T-helper 1 cell treated with Interleukin-12 subunit alpha and Interleukin-12 subunit beta and Interleukin-4 antibody, amounts not matched to agents 30 ng/mL and 1 ng/mL, for 36 hours (primary cell): ENCODE data around the gene NPL. TPM values are rescaled to one million over a fixed set of nuclear protein-coding genes. Genes with fewer than 3 reads are reported as not detected.

Experiments
- intact Hi-C: fragments of 100-400 bp; cut with micrococcal nuclease; formaldehyde crosslinking; loops from one replicate; pipeline ENCODE4 v1.15.1; 2024
- total RNA-seq: library from RNA; stranded (reverse); gene quantifications from 2 replicates; pipeline ENCODE4 v1.2.3, GENCODE V29; 2022

Gene NPL
- total RNA-seq, 1 donor from 2014 or later: 2.6 TPM

DNA sequence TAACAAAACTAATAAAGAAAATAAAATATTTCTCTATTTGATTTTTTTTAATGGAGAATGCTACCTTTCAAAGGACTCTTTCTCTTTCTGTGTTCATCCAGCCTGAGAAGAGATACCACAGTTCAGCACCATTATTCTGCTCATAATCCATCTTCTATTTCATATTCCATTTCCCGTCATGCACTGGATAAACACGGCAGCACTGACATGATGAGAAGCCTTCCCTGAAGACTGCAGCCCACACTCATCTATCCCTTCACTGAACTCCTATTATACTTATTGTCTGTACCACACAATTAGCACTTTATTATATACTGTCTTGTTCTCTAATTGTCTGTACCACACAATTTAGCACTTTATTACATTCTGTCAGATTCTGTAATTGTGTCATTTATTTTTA lies 10.7 kb upstream of the NPL start:
- intact Hi-C loops: no loop called here

- intact Hi-C loops: no loop called here
Measured at GRCh38 chr1:182779530-182779929, 10.0 kb upstream of the NPL start.

- intact Hi-C loops: loop anchor here (1.0 to 10.0 kb wide), 3 partner anchors 181 to 1757 kb away; partner anchors contain the start of gene STX6
Measured at GRCh38 chr1:182781841-182782586, 7.6 kb upstream of the NPL start.

GRCh38 chr1:182782587-182782913 lies 7.0 kb upstream of the NPL start:
- intact Hi-C loops: loop anchor here (1.0 to 10.0 kb wide), 3 partner anchors 181 to 1758 kb away; partner anchors contain the start of gene STX6

DNA sequence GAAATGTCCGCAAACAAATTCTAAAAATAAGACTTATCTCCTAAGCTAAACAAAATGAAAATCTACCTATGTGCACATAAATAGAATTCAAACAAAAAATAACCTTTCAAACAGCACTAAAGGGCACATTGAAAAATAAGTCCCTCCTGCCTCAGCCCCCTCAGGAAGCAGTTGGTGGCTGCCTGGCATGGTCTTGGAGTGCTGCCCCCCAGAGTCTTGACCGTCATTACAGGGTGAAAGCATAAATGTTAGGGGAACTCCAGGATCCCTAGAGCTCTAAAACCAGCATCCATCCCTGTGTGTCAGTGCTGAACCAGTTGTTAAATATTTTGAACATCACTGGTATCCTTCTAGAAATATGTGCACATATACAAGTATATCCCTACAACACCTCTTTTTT lies 6.5 kb upstream of the NPL start:
- intact Hi-C loops: loop anchor here (10.0 kb wide), 1 partner anchor 1758 kb away; the partner anchor contains the start of gene STX6

DNA sequence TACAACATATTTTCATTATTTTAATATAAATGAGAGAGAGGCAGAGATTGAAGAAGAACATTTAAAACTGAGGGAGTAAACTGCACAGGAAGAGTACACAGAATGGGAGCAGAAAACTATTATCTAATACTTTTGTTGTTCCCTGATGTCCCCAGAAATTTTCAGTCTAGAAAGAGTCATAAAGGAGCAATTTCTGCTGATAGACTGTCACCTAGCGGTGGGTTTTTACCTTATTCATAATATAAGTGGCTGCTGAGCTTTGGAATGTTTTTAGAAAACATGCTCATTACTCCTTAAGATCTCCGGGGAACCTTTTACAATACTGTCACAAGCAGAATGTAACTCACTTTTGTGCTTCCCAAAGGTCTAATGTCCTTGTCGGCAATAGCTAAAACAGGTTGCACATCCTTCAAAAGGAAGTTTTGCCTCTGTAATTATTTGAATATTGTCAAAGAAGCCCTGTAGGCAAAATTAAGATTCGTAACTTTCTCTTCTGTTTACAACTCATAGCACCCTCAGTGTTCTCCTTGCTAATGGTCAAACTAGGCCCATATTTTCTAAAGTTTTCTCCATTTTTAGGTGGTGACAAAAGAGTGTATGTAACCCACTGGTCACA lies 4.9 kb upstream of the NPL start:
- intact Hi-C loops: loop anchor here (1.0 to 10.0 kb wide), 5 partner anchors 169 to 1760 kb away; partner anchors contain the start of gene STX6

GRCh38 chr1:182785181-182785580 lies 4.4 kb upstream of the NPL start:
- intact Hi-C loops: loop anchor here (10.0 kb wide), 1 partner anchor 1760 kb away; the partner anchor contains the start of gene STX6

DNA sequence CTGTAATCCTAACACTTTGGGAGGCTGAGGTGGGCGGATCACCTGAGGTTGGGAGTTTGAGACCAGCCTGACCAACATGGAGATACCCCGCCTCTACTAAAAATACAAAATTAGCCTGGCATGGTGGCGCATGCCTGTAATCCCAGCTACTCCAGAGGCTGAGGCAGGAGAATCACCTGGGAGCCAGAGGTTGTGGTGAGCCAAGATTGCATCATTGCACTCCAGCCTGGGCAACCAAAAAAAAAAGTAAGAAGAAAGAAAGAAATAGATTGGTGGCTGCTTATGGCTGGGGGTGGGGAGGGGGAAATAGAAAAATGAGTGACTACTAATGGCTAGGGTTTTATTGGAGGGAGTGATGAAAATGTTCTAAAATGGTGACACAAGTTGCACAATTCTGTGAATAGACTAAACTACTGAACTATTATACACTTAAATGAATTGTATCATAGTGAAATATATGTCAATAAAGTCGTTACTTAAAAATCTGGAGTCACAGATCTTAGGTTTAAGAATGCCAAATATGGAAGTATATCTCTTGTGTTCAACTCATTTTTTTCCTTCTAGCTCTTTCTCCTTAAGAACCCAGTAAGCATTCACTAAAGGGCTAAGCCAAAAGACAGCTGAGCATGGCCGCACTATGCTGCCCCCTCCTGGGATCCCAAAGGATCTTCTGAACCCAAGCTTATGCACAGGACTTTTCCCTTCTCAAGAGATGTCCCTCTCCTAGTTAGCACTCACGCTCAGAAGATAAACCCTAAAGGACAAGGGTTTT lies 3.2 kb upstream of the NPL start:
- intact Hi-C loops: loop anchor here (10.0 kb wide), 1 partner anchor 1762 kb away; the partner anchor contains the start of gene STX6

DNA sequence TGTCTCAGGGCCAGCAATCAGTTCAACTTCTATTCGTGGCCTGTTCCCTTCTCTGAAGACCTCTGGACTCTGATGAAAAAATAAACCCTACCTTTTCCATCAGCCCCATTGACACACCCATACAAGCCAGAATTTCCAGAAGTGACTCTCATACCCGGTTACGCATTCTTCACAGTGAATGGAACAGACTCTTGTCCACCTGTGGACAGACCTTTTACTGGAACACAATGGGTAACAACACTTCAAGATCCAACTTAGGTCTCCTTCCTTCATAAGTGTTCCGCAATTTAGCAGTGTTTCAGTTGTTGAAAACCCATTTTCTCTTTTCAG lies 2.6 kb upstream of the NPL start:
- intact Hi-C loops: loop anchor here (10.0 kb wide), 1 partner anchor 1762 kb away; the partner anchor contains the start of gene STX6

- intact Hi-C loops: no loop called here
Measured at GRCh38 chr1:182791281-182792179, 2.0 kb downstream of the NPL start.

DNA sequence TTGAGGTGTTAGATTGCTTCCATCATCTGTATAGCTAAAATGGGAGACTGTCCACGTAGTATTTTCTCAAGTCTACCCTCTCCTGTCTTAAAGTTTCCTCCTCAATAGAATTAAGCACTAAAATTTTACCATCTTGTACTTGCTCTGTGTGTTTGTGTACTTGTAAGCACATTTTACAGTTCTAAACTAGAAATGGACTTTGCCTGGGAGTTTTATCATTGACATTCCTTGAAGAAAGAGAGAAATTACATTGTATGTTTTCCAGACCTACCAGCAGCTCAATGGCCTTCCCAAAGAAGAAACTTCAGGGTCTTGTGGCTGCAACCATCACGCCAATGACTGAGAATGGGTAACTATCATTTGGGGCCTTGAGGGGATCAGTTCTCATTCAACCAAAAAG lies 4.5 kb downstream of the NPL start:
- intact Hi-C loops: no loop called here

- intact Hi-C loops: no loop called here
Measured at GRCh38 chr1:182794676-182795201, 5.2 kb downstream of the NPL start.

DNA sequence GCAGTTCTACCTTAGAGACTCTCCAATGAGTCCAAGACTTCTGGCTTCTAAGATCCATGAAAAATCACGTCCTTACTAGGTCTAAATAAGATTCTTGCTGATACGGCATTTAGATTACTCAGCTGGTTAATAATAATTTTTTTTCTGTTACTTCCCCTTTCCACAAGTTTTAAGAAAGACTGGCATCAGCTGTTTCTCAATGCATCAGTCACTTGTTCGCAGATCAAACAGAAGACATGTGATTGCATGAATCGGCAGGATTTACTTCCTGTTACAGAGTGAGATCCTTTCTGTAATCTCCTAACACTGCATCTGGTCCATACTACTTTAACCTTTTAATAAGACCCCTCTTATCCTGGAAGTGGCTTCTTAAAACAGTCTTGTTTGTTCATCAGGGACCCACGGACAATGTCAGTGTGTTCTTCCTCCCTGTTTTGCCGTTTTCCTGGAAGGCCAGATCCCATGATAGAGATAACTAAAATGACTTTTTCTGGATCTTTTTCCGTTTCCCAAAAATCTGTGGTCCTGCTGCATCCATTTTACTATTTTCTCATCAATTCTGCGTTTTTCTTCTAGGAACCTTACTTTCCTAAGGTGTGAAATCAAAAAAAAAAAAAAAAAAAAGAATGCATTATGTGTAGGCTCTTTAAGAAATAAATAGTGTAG lies 6.1 kb downstream of the NPL start:
- intact Hi-C loops: no loop called here

DNA sequence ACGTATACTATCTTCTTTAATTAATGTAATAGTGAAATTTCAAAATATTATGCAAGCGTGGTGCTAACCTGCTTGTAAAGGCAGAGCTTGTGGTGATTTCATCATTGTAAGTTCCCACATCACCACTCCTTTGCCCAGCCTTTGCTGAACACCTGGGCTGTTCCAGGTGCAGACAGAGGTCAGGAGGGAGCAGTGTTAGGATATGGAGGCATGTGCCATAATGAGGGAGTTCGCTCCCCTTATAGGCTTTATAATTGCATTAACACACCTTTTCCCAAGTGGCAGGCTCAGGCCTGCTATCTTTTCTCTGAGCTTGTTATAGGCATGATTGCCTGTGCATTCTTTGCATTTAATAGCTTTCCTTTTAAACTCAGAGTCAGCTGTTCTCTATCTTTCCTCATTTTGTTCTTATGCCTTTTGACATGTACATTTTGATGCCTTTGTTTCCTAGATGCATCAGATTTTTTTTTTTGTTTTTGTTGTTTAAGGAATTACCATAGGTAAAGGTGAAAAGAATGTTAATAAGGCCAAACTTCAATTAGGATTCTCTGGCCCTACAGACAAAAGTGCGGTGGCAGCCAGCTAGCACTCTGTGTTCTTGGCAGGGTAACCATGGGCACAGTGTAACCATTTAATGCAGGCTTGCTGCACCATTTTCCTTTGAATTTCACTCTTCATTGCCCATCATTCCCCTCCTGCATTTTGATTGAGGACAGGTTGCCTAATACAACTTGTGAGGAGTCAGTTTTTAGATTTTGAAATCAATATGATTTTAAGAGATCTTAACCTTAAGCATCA lies 12.6 kb downstream of the NPL start:
- intact Hi-C loops: no loop called here

- intact Hi-C loops: no loop called here
Measured at GRCh38 chr1:182803846-182804245, 14.3 kb downstream of the NPL start.

DNA sequence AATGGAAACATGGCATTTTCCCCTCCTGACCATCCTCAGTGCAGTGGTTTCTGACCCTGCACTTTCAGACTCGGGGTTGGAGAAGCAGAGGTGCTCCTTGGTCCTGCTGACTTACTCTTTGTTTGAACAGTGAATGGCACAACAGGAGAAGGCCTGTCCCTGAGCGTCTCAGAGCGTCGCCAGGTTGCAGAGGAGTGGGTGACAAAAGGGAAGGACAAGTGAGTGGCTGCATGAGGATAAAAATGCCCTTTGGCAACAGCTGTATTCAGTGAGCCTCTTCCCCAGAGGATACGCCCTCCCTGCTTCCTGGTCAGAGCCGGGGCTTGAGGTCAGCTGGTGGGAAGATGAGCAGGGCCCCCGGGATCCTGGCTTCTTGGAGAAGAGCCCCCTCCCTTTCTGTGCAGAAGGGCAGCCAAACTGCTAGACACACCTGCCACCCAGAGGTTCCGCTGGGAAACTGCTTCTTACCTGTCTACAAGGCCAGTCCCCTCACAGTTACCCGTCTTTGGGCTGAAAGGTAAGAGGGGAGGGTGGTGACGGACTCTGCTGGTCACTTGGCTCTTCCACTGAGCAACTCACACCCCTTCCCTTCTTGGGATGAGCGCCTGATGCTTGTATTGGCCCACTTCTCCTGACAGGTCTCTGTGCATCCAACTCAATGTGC lies 16.6 kb downstream of the NPL start:
- intact Hi-C loops: no loop called here

GRCh38 chr1:182807907-182808306 lies 18.3 kb downstream of the NPL start:
- intact Hi-C loops: no loop called here

- intact Hi-C loops: no loop called here
Measured at GRCh38 chr1:182809414-182809957, 19.9 kb downstream of the NPL start.
